ENCODE results near the gene SEMA5A.

- TF ChIP-seq, protein P1, sequence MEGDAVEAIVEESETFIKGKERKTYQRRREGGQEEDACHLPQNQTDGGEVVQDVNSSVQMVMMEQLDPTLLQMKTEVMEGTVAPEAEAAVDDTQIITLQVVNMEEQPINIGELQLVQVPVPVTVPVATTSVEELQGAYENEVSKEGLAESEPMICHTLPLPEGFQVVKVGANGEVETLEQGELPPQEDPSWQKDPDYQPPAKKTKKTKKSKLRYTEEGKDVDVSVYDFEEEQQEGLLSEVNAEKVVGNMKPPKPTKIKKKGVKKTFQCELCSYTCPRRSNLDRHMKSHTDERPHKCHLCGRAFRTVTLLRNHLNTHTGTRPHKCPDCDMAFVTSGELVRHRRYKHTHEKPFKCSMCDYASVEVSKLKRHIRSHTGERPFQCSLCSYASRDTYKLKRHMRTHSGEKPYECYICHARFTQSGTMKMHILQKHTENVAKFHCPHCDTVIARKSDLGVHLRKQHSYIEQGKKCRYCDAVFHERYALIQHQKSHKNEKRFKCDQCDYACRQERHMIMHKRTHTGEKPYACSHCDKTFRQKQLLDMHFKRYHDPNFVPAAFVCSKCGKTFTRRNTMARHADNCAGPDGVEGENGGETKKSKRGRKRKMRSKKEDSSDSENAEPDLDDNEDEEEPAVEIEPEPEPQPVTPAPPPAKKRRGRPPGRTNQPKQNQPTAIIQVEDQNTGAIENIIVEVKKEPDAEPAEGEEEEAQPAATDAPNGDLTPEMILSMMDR (IDR thresholded peaks at IDR 0.05) = no peak
- TF ChIP-seq POLR2A (IDR thresholded peaks at IDR 0.05) = no peak
These were observed 280.2 kb downstream of the SEMA5A start for GRCh38 chr5:9265441-9266287.

Data from lower leg skin (tissue), 3 donors.